A549 (cell line): Measurements from ENCODE around the gene MYRIP. TPM values are rescaled to one million over a fixed set of nuclear protein-coding genes. Genes with fewer than 3 reads are reported as not detected.

ENCODE experiments used
- ATAC-seq, 2 experiments: fragments of 200-7000 bp in 1 of 2; fragments of >200 bp in 1 of 2; cut with Nextera tagmentation in 1 of 2; cut with Tn5 transposase in 1 of 2; 3 replicates each; pipeline versions ENCODE4 v1.8.0 to v1.9.1; 2018 to 2020; ENCODE audit warnings: mild to moderate bottlenecking in 1 of 2, moderate library complexity in 1 of 2
- CTCF ChIA-PET: fragments of 300-600 bp; sonication (Branson Sonifier 250); formaldehyde crosslinking; extraction: SDS; loops from one replicate; lab custom pipeline; 2021; ENCODE audit warnings: antibody characterized with exemption, inconsistent platforms; lab: Yijun Ruan, JAX
- POLR2A ChIA-PET: fragments of 350-600 bp; formaldehyde crosslinking; extraction: SDS; loops from one replicate; lab custom pipeline; 2021; ENCODE audit warnings: antibody characterized with exemption, inconsistent platforms; lab: Yijun Ruan, JAX
- DNase-seq, 2 experiments: peaks; one replicate each; pipeline versions ENCODE4 v3.0.0 to v3.0.0-alpha.2; 2011 to 2016; ENCODE audit warnings: low read depth in 1 of 2, low spot score in 1 of 2
- FAIRE-seq: peaks from 2 replicates; lab custom pipeline; 2011; peaks lifted over from hg19 to GRCh38; lab: Jason Lieb, UNC
- H3K27ac ChIP-seq, 2 experiments: fragments of >200 bp; sonication (Bioruptor Twin); formaldehyde crosslinking; 3 replicates each; pipeline ENCODE4 v1.5.1; 2016 to 2017
- H3K4me1 ChIP-seq: fragments of >200 bp; sonication (Bioruptor Twin); formaldehyde crosslinking; 3 replicates; pipeline ENCODE4 v1.6.1; 2016
- H3K4me2 ChIP-seq: fragments of >200 bp; sonication (Bioruptor Twin); formaldehyde crosslinking; 3 replicates; pipeline ENCODE4 v1.6.1; 2016
- H3K4me3 ChIP-seq: fragments of >200 bp; sonication (Bioruptor Twin); formaldehyde crosslinking; 3 replicates; pipeline ENCODE4 v1.5.1; 2016
- H3K9me3 ChIP-seq: fragments of >200 bp; sonication (Bioruptor Twin); formaldehyde crosslinking; 3 replicates; pipeline ENCODE4 v1.6.1; 2016
- ATOH8 ChIP-seq: fragments of 250-450 bp; sonication (Bioruptor Pico); IDR thresholded peaks from 2 replicates; pipeline ENCODE4 v1.5.0; 2020; ENCODE audit warnings: low read depth, mild to moderate bottlenecking, moderate library complexity
- BCL3 ChIP-seq: fragments of >200 bp; sonication (Bioruptor Twin); formaldehyde crosslinking; IDR thresholded peaks from 3 replicates; pipeline ENCODE4 v1.6.1; 2016
- CBX2 ChIP-seq: fragments of 200-600 bp; sonication (generic); IDR thresholded peaks from 2 replicates; pipeline ENCODE4 v1.6.1; 2016; ENCODE audit warnings: low read depth, mild to moderate bottlenecking, borderline replicate concordance
- CBX8 ChIP-seq: fragments of 200-600 bp; sonication (generic); IDR thresholded peaks from 2 replicates; pipeline ENCODE4 v1.6.1; 2016
- CEBPB ChIP-seq, 2 experiments: fragments of >200 bp in 1 of 2; sonication (Bioruptor Twin) in 1 of 2; formaldehyde crosslinking in 1 of 2; IDR thresholded peaks; 2 replicates each; pipeline ENCODE4 v1.6.1; 2012 to 2016
- CTCF ChIP-seq: fragments of >200 bp; sonication (Bioruptor Twin); formaldehyde crosslinking; IDR thresholded peaks from 3 replicates; pipeline ENCODE4 v1.5.1; 2016
- E2F6 ChIP-seq: IDR thresholded peaks from 2 replicates; pipeline ENCODE4 v1.6.1; 2012; ENCODE audit warnings: low read depth, borderline replicate concordance
- ELK1 ChIP-seq: fragments of 150-350 bp; IDR thresholded peaks from 2 replicates; pipeline ENCODE4 v1.6.1; 2014; ENCODE audit warnings: low read depth, mild to moderate bottlenecking, low read length
- HEYL ChIP-seq: fragments of 250-450 bp; sonication (Bioruptor Pico); IDR thresholded peaks from 2 replicates; pipeline ENCODE4 v1.8.0; 2021; ENCODE audit warnings: mild to moderate bottlenecking, moderate library complexity
- HMGXB4 ChIP-seq: fragments of 250-450 bp; sonication (Bioruptor Pico); IDR thresholded peaks from 2 replicates; pipeline ENCODE4 v1.5.0; 2021; ENCODE audit warnings: mild to moderate bottlenecking, moderate library complexity, borderline replicate concordance
- HOXA7 ChIP-seq: fragments of 250-450 bp; sonication (Bioruptor Pico); IDR thresholded peaks from 2 replicates; pipeline ENCODE4 v1.5.0; 2020; ENCODE audit warnings: mild to moderate bottlenecking, moderate library complexity
- KDM5A ChIP-seq: fragments of 200-600 bp; sonication (generic); IDR thresholded peaks from 2 replicates; pipeline ENCODE4 v1.6.1; 2016; ENCODE audit warnings: antibody characterized with exemption, mild to moderate bottlenecking
- NFE2L2 ChIP-seq: fragments of 150-350 bp; conservative IDR thresholded peaks from 2 replicates; pipeline ENCODE4 v1.6.1; 2014; ENCODE audit warnings: low read length
- NPAS2 ChIP-seq: fragments of 250-450 bp; sonication (Bioruptor Pico); IDR thresholded peaks from 2 replicates; pipeline ENCODE4 v1.8.0; 2022; ENCODE audit warnings: mild to moderate bottlenecking, moderate library complexity, borderline replicate concordance
- NR3C1 ChIP-seq: fragments of >200 bp; sonication (Bioruptor Twin); formaldehyde crosslinking; IDR thresholded peaks from 3 replicates; pipeline ENCODE4 v1.6.1; 2017
- PBX3 ChIP-seq: IDR thresholded peaks from 2 replicates; pipeline ENCODE4 v1.6.1; 2012
- RARB ChIP-seq: fragments of 250-450 bp; sonication (Bioruptor Pico); IDR thresholded peaks from 2 replicates; pipeline ENCODE4 v1.8.0; 2021; ENCODE audit warnings: mild to moderate bottlenecking, moderate library complexity
- RCOR1 ChIP-seq: fragments of 150-350 bp; IDR thresholded peaks from 2 replicates; pipeline ENCODE4 v1.6.1; 2014; ENCODE audit warnings: antibody characterized with exemption, low read length, low read depth
- TFCP2L1 ChIP-seq: fragments of 250-450 bp; sonication (Bioruptor Pico); IDR thresholded peaks from 2 replicates; pipeline ENCODE4 v1.5.0; 2021; ENCODE audit warnings: mild to moderate bottlenecking
- TP53 ChIP-seq: fragments of 250-450 bp; sonication (Bioruptor Pico); IDR thresholded peaks from 2 replicates; pipeline ENCODE4 v1.5.0; 2021; ENCODE audit warnings: mild to moderate bottlenecking, moderate library complexity
- WGBS: methylation state at CpG from one replicate; pipeline ENCODE4 v1.1.6; 2017; ENCODE audit errors: missing lambda C conversion rate; 5-methylcytosine and 5-hydroxymethylcytosine counted together
- polyA plus RNA-seq, 4 experiments: library from polyadenylated mRNA; depleted of rRNA in 3 of 4; stranded (reverse); fragments of >200 nt; fragmentation: RNase III in 1 of 4; extraction: RNeasy Plus Mini Kit Qiagen cat#74134 plus additional on column Dnase treatment in 1 of 4; gene quantifications; 2 replicates in 3 of 4; 3 replicates in 1 of 4; pipeline ENCODE4 v1.2.3, GENCODE V29; 2011 to 2017

The MYRIP gene
- polyA plus RNA-seq, 2 of the 4 experiments (the other 2 are of a cell fraction), result not detected

- TF ChIP-seq CBX2 (no peak), ELK1 (no peak), BCL3 (no peak)
These were observed 419.5 kb downstream of the MYRIP start (continued) for GRCh38 chr3:40228792-40229350.

GRCh38 chr3:40229386-40229785 is 420.0 kb downstream of the MYRIP start:
- H3K4me1 ChIP-seq, result no peaks in the 10 kb centered on the region
- WGBS, result 42% methylated on average over 6 of the region's 6 CpGs
- FAIRE-seq, result no peak
- no peak overlapping the region for H3K4me3 ChIP-seq
- CTCF ChIA-PET, result no interaction called here
- H3K27ac ChIP-seq, result no peak overlapping the region
- TF ChIP-seq CBX8 (no peak), RCOR1 (no peak), HMGXB4 (CRISPR knock-in tag) (no peak), HEYL (CRISPR knock-in tag) (no peak), NPAS2 (CRISPR knock-in tag) (no peak), E2F6 (no peak), KDM5A (no peak), NR3C1 (no peak), ATOH8 (CRISPR knock-in tag) (no peak), NFE2L2 (no peak), TFCP2L1 (no peak), PBX3 (no peak), CTCF (no peak), TP53 (CRISPR knock-in tag) (no peak), RARB (CRISPR knock-in tag) (no peak), CEBPB (IDR thresholded peaks at IDR 0.05) (no peak), HOXA7 (CRISPR knock-in tag) (no peak)
- TF ChIP-seq, all 56 proteins: peak for 0
- Histone ChIP-seq H3K4me2 (no peak overlapping the region), H3K9me3 (no peaks in the 10 kb centered on the region)
- ATAC-seq (no peak), DNase-seq (no peak)
- POLR2A ChIA-PET, result no interaction called here
